ENCODE results near the gene TRIM27. TPM values are rescaled to one million over a fixed set of nuclear protein-coding genes. Genes with fewer than 3 reads are reported as not detected.

TRIM27 gene
- total and polyA plus RNA-seq, 9 donors: 33.3 to 61.1 (median 48.8) TPM

DNA sequence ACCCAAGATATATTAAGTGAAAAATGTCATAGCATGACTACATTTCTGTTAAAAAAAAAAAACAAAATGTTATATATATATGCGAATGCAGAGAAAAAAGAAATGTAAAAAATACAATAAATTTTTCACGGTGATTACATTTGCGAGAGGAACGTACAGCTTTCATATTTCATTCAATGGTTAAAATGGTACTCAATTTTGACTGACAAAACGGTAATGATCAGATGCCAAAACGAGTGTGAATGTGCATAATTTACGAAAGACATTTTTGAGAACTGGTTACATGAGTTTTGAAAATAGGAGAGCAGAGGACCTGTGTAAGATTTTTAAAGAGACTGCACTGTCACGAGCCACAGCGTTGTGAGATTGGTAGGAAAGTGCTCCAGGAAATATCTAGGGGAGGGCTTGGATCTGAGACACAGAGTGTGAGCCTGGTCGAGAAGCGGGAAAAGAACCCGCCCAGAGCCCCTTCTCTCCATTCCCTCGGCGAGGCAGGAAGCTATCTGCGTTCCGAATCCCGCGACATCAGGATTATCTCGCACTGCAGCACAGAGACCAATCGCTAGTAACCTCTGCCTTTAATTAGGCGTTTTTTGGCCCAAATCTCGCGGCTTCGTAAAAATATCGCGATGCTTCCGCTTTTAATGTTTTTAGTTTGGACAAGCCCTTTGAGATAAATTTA, 28.5 kb downstream of the TRIM27 start:
- intact Hi-C loops (cut with DNase I): loop anchor here in 3 of 4 donors (5.0 to 10.0 kb wide), 3 partner anchors 47 to 90 kb away; no protein-coding TSS in a partner anchor

DNA sequence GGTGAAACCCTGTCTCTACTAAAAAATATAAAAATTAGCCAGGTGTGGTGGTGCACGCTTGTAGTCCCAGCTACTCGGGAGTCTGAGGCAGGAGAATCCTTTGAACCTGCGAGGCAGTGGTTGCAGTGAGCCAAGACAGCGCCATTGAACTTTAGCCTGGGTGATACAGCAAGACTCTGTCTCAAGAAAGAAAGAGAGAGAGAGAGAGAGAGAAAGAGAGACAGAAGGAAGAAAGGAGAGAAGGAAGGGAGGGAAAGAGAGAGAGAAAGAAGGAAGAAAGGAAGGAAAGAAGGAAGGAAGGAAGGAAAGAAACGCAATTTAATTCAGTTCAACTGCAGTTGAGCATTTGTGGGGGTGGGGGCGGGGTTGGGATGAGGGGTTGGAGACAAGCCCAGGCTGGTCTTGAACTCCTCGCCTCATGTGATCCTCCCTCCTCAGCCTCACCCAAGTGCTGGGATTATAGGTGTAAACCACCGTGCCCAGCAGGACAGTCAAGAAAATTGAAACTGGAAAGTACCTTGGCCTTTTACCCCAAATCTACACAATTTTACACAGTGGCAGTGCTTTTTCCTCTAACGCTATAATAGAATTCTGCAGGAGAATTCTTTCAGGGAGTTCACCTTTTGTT, 30.5 kb downstream of the TRIM27 start:
- intact Hi-C loops (cut with DNase I): loop anchor here in 1 of 4 donors (10.0 kb wide), 1 partner anchor 92 kb away; no protein-coding TSS in a partner anchor
- 75 to 78% (median 77%) methylated on average over 9 of the region's 9 CpGs for WGBS, 3 donors
- H3K9me3 ChIP-seq: no peaks in the 10 kb centered on the region

More for the DNA sequence above, 28.5 kb downstream of the TRIM27 start:
- peak; percentile 90 to 97 (median 92) for DNase-seq
- Histone ChIP-seq H3K9me3 (no peaks in the 10 kb centered on the region), H3K27me3 (no peaks in the 10 kb centered on the region), H3K36me3 (no peaks in the 10 kb centered on the region), H3K4me3 (peak overlapping the region; percentile 59), H3K4me1 (ENCODE audit: insufficient read depth) (no peaks in the 10 kb centered on the region), H3K27ac (peak overlapping the region; percentile 98 to 99)
- WGBS, 3 donors: 5% methylated on average over 27 of the region's 27 CpGs
- TF ChIP-seq EP300 (IDR thresholded peaks at IDR 0.05) (no peak), POLR2A (IDR thresholded peaks at IDR 0.05) (peak; percentile 58)
- TF ChIP-seq, protein P1, sequence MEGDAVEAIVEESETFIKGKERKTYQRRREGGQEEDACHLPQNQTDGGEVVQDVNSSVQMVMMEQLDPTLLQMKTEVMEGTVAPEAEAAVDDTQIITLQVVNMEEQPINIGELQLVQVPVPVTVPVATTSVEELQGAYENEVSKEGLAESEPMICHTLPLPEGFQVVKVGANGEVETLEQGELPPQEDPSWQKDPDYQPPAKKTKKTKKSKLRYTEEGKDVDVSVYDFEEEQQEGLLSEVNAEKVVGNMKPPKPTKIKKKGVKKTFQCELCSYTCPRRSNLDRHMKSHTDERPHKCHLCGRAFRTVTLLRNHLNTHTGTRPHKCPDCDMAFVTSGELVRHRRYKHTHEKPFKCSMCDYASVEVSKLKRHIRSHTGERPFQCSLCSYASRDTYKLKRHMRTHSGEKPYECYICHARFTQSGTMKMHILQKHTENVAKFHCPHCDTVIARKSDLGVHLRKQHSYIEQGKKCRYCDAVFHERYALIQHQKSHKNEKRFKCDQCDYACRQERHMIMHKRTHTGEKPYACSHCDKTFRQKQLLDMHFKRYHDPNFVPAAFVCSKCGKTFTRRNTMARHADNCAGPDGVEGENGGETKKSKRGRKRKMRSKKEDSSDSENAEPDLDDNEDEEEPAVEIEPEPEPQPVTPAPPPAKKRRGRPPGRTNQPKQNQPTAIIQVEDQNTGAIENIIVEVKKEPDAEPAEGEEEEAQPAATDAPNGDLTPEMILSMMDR (IDR thresholded peaks at IDR 0.05): no peak

DNA sequence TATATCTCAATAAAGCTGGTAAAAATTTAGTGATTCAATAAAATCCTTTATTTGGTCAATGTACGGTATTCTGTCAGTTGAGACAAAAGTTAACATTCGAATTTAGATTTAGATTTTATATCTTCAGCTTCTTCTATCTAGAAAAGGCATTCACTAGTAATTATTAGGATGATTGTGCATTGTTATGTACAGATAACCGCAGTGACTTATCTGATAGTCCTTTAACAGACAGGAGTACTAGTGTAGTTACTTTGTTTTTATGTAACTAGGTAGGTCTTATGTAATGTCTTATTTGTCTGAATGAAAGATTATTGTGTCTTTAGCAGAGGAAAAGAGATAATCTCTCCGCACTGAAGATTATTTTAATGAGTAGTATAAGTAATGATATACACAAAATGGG, 31.3 kb downstream of the TRIM27 start:
- Histone ChIP-seq H3K9me3 (no peaks in the 10 kb centered on the region), H3K4me3 (no peak overlapping the region), H3K36me3 (no peaks in the 10 kb centered on the region), H3K4me1 (ENCODE audit: insufficient read depth) (no peaks in the 10 kb centered on the region), H3K27ac (no peak overlapping the region), H3K27me3 (no peaks in the 10 kb centered on the region)
- no peak for DNase-seq
- 74 to 87% (median 82%) methylated on average over 4 of the region's 4 CpGs for WGBS, 3 donors
- TF ChIP-seq, protein P1 (IDR thresholded peaks at IDR 0.05): no peak
- TF ChIP-seq EP300 (IDR thresholded peaks at IDR 0.05): no peak
- TF ChIP-seq POLR2A (IDR thresholded peaks at IDR 0.05): no peak
- intact Hi-C loops (cut with DNase I): loop anchor here in 1 of 4 donors (10.0 kb wide), 1 partner anchor 92 kb away; no protein-coding TSS in a partner anchor

More for the DNA sequence above, 30.5 kb downstream of the TRIM27 start:
- Histone ChIP-seq H3K4me1 (ENCODE audit: insufficient read depth) (no peaks in the 10 kb centered on the region), H3K4me3 (no peak overlapping the region), H3K36me3 (no peaks in the 10 kb centered on the region), H3K27ac (no peak overlapping the region), H3K27me3 (no peaks in the 10 kb centered on the region)
- TF ChIP-seq EP300 (IDR thresholded peaks at IDR 0.05): no peak
- no peak for TF ChIP-seq POLR2A (IDR thresholded peaks at IDR 0.05)
- TF ChIP-seq, protein P1 (IDR thresholded peaks at IDR 0.05): no peak
- DNase-seq: no peak

DNA sequence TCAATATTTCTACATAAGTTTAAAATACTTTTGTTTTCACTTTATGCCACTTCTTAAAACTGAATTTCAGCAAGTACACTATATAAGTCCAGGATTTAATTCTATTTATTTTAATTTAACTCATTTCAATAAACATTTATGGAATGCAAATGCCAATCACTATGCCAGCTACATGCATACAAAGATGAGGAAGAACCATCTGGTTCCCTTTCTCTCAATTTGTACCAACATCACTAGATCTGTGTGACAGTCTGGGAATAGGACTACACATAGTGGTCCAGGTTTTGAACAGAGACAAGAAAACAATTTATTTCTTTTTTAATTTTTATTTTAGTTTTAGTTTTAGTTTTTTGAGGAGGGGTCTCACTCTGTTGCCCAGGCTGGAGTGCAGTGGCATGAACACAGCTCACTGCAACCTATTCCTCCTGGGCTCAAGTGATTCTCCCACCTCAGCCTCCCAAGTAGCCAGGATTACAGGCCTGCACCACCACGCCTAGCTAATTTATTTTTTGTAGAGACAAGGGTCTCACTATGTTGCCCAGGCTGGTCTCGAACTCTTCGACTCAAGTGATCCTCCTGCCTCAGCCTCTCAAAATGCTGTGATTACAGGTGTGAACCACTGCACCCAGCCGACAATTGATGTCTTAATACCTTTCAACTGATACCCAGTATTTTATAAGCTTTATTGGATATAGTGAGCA, 35.8 kb downstream of the TRIM27 start:
- no peaks in the 10 kb centered on the region for H3K27me3 ChIP-seq
- no peaks in the 10 kb centered on the region for H3K9me3 ChIP-seq
- no peak for DNase-seq
- WGBS, 3 donors: 87 to 95% (median 95%) methylated on average over 4 of the region's 4 CpGs
- TF ChIP-seq, protein P1 (IDR thresholded peaks at IDR 0.05): no peak
- TF ChIP-seq POLR2A (IDR thresholded peaks at IDR 0.05) (no peak), EP300 (IDR thresholded peaks at IDR 0.05) (no peak)
- intact Hi-C loops (cut with DNase I): no loop called here
- H3K4me1 ChIP-seq (ENCODE audit: insufficient read depth): no peaks in the 10 kb centered on the region
- H3K4me3 ChIP-seq: no peak overlapping the region
- no peaks in the 10 kb centered on the region for H3K36me3 ChIP-seq
- no peak overlapping the region for H3K27ac ChIP-seq

Measured in ovary (tissue), 9 donors.